ENCODE results near the gene SYS1.

Gene SYS1

DNA sequence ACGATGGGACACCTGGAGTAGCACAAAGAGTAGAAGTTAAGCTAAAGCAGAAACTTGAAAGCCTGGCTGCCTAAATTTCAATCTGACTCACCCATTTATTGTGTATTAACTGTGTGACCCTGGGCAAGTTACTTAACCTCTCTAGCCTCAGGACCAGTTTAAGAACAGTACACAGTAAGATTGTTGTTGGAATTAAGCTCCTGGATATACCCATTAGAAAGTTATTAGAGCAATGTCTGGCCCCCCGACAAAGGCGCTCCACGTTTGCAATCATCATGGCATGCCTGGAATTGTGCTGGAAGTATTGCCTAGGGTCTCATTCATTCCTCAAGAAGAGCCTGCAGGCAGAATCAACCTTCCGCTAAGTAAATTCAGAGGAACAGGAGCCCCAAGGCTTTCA lies 16.1 kb upstream of the SYS1 start:
- H3K27me3 ChIP-seq (ENCODE audit: control insufficient read depth, low read length) = peaks cover 71% of the 10 kb centered on the region
- H3K4me2 ChIP-seq (ENCODE audit: low read length) = no peak overlapping the region
- H3K4me3 ChIP-seq (ENCODE audit: low read length) = no peak overlapping the region
- H3K36me3 ChIP-seq (ENCODE audit: control insufficient read depth, low read length) = no peaks in the 10 kb centered on the region
- TF ChIP-seq, protein P1, sequence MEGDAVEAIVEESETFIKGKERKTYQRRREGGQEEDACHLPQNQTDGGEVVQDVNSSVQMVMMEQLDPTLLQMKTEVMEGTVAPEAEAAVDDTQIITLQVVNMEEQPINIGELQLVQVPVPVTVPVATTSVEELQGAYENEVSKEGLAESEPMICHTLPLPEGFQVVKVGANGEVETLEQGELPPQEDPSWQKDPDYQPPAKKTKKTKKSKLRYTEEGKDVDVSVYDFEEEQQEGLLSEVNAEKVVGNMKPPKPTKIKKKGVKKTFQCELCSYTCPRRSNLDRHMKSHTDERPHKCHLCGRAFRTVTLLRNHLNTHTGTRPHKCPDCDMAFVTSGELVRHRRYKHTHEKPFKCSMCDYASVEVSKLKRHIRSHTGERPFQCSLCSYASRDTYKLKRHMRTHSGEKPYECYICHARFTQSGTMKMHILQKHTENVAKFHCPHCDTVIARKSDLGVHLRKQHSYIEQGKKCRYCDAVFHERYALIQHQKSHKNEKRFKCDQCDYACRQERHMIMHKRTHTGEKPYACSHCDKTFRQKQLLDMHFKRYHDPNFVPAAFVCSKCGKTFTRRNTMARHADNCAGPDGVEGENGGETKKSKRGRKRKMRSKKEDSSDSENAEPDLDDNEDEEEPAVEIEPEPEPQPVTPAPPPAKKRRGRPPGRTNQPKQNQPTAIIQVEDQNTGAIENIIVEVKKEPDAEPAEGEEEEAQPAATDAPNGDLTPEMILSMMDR (IDR thresholded peaks at IDR 0.05; ENCODE audit: low read depth, low read length, poor library complexity, severe bottlenecking) = no peak
- no peak for TF ChIP-seq EZH2phosphoT487 (IDR thresholded peaks at IDR 0.05; ENCODE audit: borderline replicate concordance, low read length)
- H4K20me1 ChIP-seq (ENCODE audit: control insufficient read depth, insufficient read depth, low read depth, low read length) = no peaks in the 10 kb centered on the region
- no peaks in the 10 kb centered on the region for H3F3A ChIP-seq (ENCODE audit: control insufficient read depth, insufficient read depth)
- H3K27ac ChIP-seq (ENCODE audit: low read depth, low read length) = no peak overlapping the region
- H3K79me2 ChIP-seq (ENCODE audit: control insufficient read depth, low read length) = no peaks in the 10 kb centered on the region
- no peaks in the 10 kb centered on the region for H3K4me1 ChIP-seq (ENCODE audit: control insufficient read depth, low read length)
- no peaks in the 10 kb centered on the region for H3K9me3 ChIP-seq (ENCODE audit: control insufficient read depth, insufficient read depth, low read length)
- no peaks in the 10 kb centered on the region for H3K9me2 ChIP-seq (replicated peaks; ENCODE audit: control insufficient read depth, low read length)

DNA sequence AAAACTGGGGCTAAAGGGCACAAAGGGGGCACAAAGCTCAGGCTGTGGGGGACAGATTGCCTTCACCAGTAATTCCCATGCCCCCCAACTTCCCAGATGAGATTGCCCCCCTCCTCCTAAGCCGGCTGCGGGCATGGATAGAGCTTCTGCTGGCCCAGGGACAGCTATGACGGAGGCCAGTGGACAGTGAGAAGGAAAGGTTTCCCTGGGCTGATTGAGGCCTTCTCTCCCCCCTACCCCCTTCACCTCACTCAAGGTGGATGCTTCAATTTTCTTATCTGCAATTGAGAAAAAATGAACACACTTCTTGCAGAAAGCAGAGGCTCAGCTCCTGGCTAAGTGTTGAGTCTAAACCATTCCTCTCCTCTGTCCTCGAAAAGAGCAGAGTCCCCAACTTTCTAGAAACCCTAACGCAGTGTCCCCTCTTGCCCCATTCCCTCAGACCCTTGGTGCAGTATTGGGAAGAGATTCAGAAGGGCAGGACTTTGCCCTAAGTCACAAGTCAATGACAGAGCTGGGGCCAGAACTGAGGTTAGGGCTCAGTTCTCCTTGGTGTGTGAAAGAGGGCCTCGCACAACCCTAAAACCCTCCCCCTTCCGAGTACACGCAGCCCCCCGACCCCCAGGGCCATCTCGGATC lies 15.5 kb upstream of the SYS1 start:
- TF ChIP-seq EZH2phosphoT487 (IDR thresholded peaks at IDR 0.05; ENCODE audit: borderline replicate concordance, low read length) = no peak
- TF ChIP-seq, protein P1 (IDR thresholded peaks at IDR 0.05; ENCODE audit: low read depth, low read length, poor library complexity, severe bottlenecking) = no peak
- H3K9me2 ChIP-seq (replicated peaks; ENCODE audit: control insufficient read depth, low read length) = no peaks in the 10 kb centered on the region
- H3K27ac ChIP-seq (ENCODE audit: low read depth, low read length) = no peak overlapping the region
- H3K4me2 ChIP-seq (ENCODE audit: low read length) = peak overlapping the region; percentile 19; the same call in 1 of the 2 replicates
- H4K20me1 ChIP-seq (ENCODE audit: control insufficient read depth, insufficient read depth, low read depth, low read length) = no peaks in the 10 kb centered on the region
- H3K27me3 ChIP-seq (ENCODE audit: control insufficient read depth, low read length) = peaks cover 66% of the 10 kb centered on the region
- no peaks in the 10 kb centered on the region for H3K79me2 ChIP-seq (ENCODE audit: control insufficient read depth, low read length)
- no peaks in the 10 kb centered on the region for H3K4me1 ChIP-seq (ENCODE audit: control insufficient read depth, low read length)
- no peaks in the 10 kb centered on the region for H3K9me3 ChIP-seq (ENCODE audit: control insufficient read depth, insufficient read depth, low read length)
- H3F3A ChIP-seq (ENCODE audit: control insufficient read depth, insufficient read depth) = no peaks in the 10 kb centered on the region
- H3K36me3 ChIP-seq (ENCODE audit: control insufficient read depth, low read length) = no peaks in the 10 kb centered on the region
- no peak overlapping the region for H3K4me3 ChIP-seq (ENCODE audit: low read length)

DNA sequence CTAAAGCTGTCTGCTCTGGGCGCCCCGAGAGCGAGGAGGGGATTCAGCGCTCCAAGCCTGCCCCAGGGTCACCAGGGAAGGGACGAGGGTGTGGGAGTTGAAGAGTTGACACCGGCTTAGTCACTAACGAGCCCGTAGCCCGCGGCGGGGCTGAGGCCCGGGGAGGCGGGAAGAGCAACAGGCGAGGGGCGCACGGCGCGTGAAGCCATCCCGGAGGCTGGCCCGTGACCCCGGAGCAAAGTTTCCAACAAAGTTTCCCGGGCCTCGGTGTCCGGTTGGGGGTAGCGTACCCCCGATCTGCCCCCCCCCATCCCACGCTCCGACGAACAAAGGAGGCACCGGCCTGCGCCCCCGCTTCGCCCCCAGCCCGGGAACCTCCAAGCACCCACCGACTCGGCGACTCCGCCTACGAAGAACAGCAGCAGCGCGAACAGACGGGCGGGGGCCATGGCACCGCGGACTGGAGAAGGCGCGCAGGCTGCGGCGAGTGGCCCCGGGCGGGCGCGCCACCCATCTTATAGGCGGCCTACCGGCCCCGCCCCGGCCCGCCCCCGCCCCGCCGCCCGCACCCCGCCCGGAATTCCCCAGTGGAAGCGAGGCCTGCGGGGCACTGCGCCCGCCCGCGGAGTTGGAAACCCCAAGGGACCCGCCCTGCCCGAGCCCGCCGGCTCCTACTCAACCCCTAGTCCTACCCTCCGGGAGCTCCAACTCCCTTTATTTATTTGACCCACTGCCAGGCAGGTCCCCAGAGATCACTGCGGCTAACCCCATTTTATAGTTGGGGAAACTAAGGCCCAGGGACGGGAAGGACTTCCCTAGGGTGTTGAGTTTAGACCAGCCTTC lies 14.8 kb upstream of the SYS1 start, which contains the start of gene SDC4:
TSS of gene SDC4 (minus strand) at position 489 of the 843 bp plus-strand sequence. CDS start at position 449, 40 bp downstream.
- no peaks in the 10 kb centered on the region for H3K36me3 ChIP-seq (ENCODE audit: control insufficient read depth, low read length)
- peaks cover 64% of the 10 kb centered on the region for H3K27me3 ChIP-seq (ENCODE audit: control insufficient read depth, low read length)
- no peak within 1 kb of the TSS for H3K27ac ChIP-seq (ENCODE audit: low read depth, low read length)
- no peaks in the 10 kb centered on the region for H4K20me1 ChIP-seq (ENCODE audit: control insufficient read depth, insufficient read depth, low read depth, low read length)
- H3F3A ChIP-seq (ENCODE audit: control insufficient read depth, insufficient read depth) = no peaks in the 10 kb centered on the region
- TF ChIP-seq EZH2phosphoT487 (IDR thresholded peaks at IDR 0.05; ENCODE audit: borderline replicate concordance, low read length) = no peak; the same call in 1 of the 2 replicates
- TF ChIP-seq, protein P1 (IDR thresholded peaks at IDR 0.05; ENCODE audit: low read depth, low read length, poor library complexity, severe bottlenecking) = no peak
- no peak within 1 kb of the TSS for H3K4me3 ChIP-seq (ENCODE audit: low read length)
- H3K9me2 ChIP-seq (replicated peaks; ENCODE audit: control insufficient read depth, low read length) = no peaks in the 10 kb centered on the region
- peak within 1 kb of the TSS; percentile 19; the same call in 1 of the 2 replicates for H3K4me2 ChIP-seq (ENCODE audit: low read length)
- no peaks in the 10 kb centered on the region for H3K9me3 ChIP-seq (ENCODE audit: control insufficient read depth, insufficient read depth, low read length)
- H3K79me2 ChIP-seq (ENCODE audit: control insufficient read depth, low read length) = no peaks in the 10 kb centered on the region
- no peaks in the 10 kb centered on the region for H3K4me1 ChIP-seq (ENCODE audit: control insufficient read depth, low read length)
